Upper lobe of left lung (tissue), 6 donors: ENCODE data around the gene CRTC1. TPM values are rescaled to one million over a fixed set of nuclear protein-coding genes. Genes with fewer than 3 reads are reported as not detected.
"Not testable (repeated sequence)": the region's sequence is repeated elsewhere in the genome, so short reads cannot be mapped to it uniquely, and the experiment has no call there.

Source experiments
- ATAC-seq, 2 donors: fragments of 200-7000 bp; cut with Tn5 transposase; one replicate each; pipeline ENCODE4 v1.9.1; 2022; ENCODE audit warnings: mild to moderate bottlenecking in 2 of 2, moderate library complexity in 2 of 2; ENCODE audit not compliant: low FRiP score in 2 of 2
- DNase-seq, 2 donors: peaks; one replicate each; pipeline ENCODE4 v3.0.0-alpha.2; 2019 to 2020
- H3K27ac ChIP-seq, 4 donors: fragments of 200-600 bp; sonication (generic); one replicate each; pipeline ENCODE4 v1.5.1; 2016 to 2019
- H3K27me3 ChIP-seq, 4 donors: fragments of 200-600 bp; sonication (generic); one replicate each; pipeline ENCODE4 v1.5.1; 2017 to 2019
- H3K36me3 ChIP-seq, 4 donors: fragments of 200-600 bp; sonication (generic); one replicate each; pipeline ENCODE4 v1.5.1; 2016 to 2019
- H3K4me1 ChIP-seq, 4 donors: fragments of 200-600 bp; sonication (generic); one replicate each; pipeline ENCODE4 v1.5.1; 2018 to 2019
- H3K4me3 ChIP-seq, 4 donors: fragments of 200-600 bp; sonication (generic); one replicate each; pipeline ENCODE4 v1.5.1; 2017 to 2019; ENCODE audit warnings: mild to moderate bottlenecking in 2 of 4, moderate library complexity in 1 of 4
- H3K9me3 ChIP-seq, 4 donors: fragments of 200-600 bp; sonication (generic); one replicate each; pipeline ENCODE4 v1.5.1; 2018 to 2019
- EP300 ChIP-seq, 4 donors: sonication (generic); formaldehyde crosslinking; IDR thresholded peaks; one replicate each; pipeline ENCODE4 v1.5.1; 2017; ENCODE audit warnings: antibody characterized with exemption in 4 of 4, control low read depth in 2 of 4
- POLR2A ChIP-seq, 4 donors: fragments of 450-650 bp; IDR thresholded peaks; one replicate each; pipeline ENCODE4 v1.5.1; 2016 to 2017; ENCODE audit warnings: antibody characterized with exemption in 4 of 4, mild to moderate bottlenecking in 2 of 4
- POLR2AphosphoS5 ChIP-seq, 2 donors: sonication (generic); formaldehyde crosslinking; IDR thresholded peaks; one replicate each; pipeline ENCODE4 v1.5.1; 2017; ENCODE audit warnings: antibody characterized with exemption in 2 of 2
- WGBS, 2 donors: methylation state at CpG; one replicate each; pipeline ENCODE4 v1.1.5; 2017 to 2018; 5-methylcytosine and 5-hydroxymethylcytosine counted together
- total RNA-seq, 6 donors: library from RNA; depleted of rRNA in 4 of 6; stranded (reverse); fragments of >200 nt in 4 of 6; gene quantifications; one replicate each; pipeline versions ENCODE4 v1.1.0 to v1.2.1, GENCODE V29; 2016 to 2021
- TF ChIP-seq, protein P1 (sequence below), 6 experiments: fragments of 450-650 bp in 4 of 6; fragments of 200-600 bp in 2 of 6; sonication (generic) in 2 of 6; IDR thresholded peaks; one replicate each; pipeline ENCODE4 v1.5.1; 2016 to 2019; ENCODE audit warnings: antibody characterized with exemption in 6 of 6
- donor health status: DM: no; HTN: no; CAD: no; lungs with moderate emphysema.
- donor health status: DM: no; HTN: yes; CAD: no; lungs with severe emphysema.

CRTC1 gene
- total RNA-seq, 6 donors from 2014 or later, result 5.9 to 27.2 (median 15.6) TPM

DNA sequence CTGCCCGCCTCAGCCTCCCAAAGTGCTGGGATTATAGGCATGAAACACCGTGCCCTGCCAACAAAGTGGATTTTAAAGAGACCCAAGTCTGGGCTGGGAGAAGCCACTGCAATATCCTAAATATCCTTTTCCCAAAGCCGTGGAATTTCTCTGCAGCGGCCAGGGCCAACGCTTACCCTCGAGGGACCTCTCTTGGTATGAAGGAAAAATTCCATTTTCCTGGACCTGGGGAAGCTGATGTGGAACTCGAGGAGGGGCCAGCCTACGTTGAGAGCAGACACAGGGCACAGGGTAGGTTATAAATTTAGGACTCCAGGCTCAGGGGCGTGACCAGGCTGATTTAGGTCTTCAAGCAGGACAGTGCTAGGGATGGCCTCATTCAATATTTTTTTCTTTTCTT, 130.6 kb downstream of the CRTC1 start:
- peaks cover 0 to 7% (median 4%) of the 10 kb centered on the region in 4 donors for H3K4me1 ChIP-seq
- no peaks in the 10 kb centered on the region for H3K36me3 ChIP-seq
- no peak overlapping the region for H3K4me3 ChIP-seq
- no peak for DNase-seq
- H3K27ac ChIP-seq, result no peak overlapping the region
- peak in 1 of 2 donors; percentile 52 for ATAC-seq
- no peaks in the 10 kb centered on the region for H3K9me3 ChIP-seq
- H3K27me3 ChIP-seq, result no peaks in the 10 kb centered on the region
- TF ChIP-seq, protein P1, sequence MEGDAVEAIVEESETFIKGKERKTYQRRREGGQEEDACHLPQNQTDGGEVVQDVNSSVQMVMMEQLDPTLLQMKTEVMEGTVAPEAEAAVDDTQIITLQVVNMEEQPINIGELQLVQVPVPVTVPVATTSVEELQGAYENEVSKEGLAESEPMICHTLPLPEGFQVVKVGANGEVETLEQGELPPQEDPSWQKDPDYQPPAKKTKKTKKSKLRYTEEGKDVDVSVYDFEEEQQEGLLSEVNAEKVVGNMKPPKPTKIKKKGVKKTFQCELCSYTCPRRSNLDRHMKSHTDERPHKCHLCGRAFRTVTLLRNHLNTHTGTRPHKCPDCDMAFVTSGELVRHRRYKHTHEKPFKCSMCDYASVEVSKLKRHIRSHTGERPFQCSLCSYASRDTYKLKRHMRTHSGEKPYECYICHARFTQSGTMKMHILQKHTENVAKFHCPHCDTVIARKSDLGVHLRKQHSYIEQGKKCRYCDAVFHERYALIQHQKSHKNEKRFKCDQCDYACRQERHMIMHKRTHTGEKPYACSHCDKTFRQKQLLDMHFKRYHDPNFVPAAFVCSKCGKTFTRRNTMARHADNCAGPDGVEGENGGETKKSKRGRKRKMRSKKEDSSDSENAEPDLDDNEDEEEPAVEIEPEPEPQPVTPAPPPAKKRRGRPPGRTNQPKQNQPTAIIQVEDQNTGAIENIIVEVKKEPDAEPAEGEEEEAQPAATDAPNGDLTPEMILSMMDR (IDR thresholded peaks at IDR 0.05), result no peak
- TF ChIP-seq POLR2A (IDR thresholded peaks at IDR 0.05), result no peak
- TF ChIP-seq POLR2AphosphoS5 (IDR thresholded peaks at IDR 0.05), result no peak
- no peak for TF ChIP-seq EP300 (IDR thresholded peaks at IDR 0.05)
- 57 to 77% methylated on average over 9 of the region's 9 CpGs for WGBS, 2 donors

DNA sequence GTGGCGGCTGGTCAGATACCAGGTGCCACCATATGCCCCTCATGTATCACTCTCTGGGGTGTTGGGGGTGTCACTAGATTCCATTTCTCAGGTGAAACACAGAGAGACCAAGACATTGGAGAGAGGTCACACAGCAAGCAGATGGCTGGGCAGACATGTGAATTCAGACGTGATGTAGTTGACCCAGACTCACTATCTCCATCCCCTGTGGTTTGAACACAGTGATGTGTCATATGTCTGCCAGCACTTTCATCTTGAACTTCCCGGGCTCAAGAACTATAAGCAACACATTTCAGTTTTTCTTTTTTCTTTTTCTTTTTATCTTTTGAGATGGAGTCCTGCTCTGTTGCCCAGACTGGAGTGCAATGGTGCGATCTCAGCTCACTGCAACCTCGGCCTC, 132.2 kb downstream of the CRTC1 start:
- no peaks in the 10 kb centered on the region for H3K36me3 ChIP-seq
- ATAC-seq (no peak), DNase-seq (no peak)
- no peaks in the 10 kb centered on the region for H3K27me3 ChIP-seq
- no peaks in the 10 kb centered on the region for H3K4me1 ChIP-seq
- no peak overlapping the region for H3K4me3 ChIP-seq
- no peak overlapping the region for H3K27ac ChIP-seq
- TF ChIP-seq, protein P1 (IDR thresholded peaks at IDR 0.05), result no peak
- TF ChIP-seq POLR2AphosphoS5 (IDR thresholded peaks at IDR 0.05), result no peak
- TF ChIP-seq EP300 (IDR thresholded peaks at IDR 0.05), result no peak
- TF ChIP-seq POLR2A (IDR thresholded peaks at IDR 0.05), result no peak
- WGBS, 2 donors, result 82 to 88% methylated on average over 5 of the region's 5 CpGs
- no peaks in the 10 kb centered on the region for H3K9me3 ChIP-seq

DNA sequence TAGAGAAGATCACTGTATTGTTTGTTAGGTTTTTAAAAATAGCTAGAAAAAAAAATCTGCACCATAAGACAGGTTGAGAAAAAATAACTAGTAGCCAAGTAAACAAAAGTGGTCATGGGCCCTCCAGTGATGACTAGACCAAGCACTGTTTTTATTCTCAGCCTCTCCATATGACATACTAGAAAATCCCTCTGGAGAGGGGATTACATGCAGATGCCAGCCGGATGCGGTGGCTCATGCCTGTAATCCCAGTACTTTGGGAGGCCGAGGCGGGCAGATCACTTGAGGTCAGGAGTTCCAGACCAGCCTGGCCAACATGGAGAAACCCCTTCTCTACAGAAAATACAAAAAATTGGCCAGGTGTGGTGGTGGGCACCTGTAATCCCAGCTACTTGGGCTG, 133.2 kb downstream of the CRTC1 start:
- 97 to 100% methylated on average over 4 of the region's 4 CpGs for WGBS, 2 donors

DNA sequence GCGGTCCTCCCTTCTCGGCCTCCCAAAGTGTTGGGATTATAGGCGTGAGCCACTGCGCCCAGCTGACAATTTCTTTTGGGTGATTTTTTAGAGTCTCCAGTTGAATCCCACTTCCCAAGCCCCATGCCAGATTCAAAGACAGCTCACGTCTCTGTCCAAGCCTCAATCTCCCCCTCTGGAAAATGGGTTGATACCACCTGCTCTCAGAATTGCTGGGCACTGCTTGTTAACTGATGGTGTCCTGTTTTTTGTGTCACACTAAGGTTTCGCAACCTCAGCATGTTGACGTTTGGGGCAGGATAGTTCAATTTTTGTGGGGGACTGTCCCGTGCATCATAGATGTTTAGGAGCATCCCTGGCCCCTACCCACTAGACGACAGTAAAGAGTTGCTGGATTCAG, 134.1 kb downstream of the CRTC1 start:
- ATAC-seq, result no peak
- no peaks in the 10 kb centered on the region for H3K27me3 ChIP-seq
- WGBS, 2 donors, result 84 to 86% methylated on average over 9 of the region's 9 CpGs

More for the DNA sequence above, 133.2 kb downstream of the CRTC1 start:
- H3K27me3 ChIP-seq, H3K4me1 ChIP-seq, H3K27ac ChIP-seq, H3K4me3 ChIP-seq, H3K9me3 ChIP-seq, DNase-seq, H3K36me3 ChIP-seq, ATAC-seq: not testable (repeated sequence)

DNA sequence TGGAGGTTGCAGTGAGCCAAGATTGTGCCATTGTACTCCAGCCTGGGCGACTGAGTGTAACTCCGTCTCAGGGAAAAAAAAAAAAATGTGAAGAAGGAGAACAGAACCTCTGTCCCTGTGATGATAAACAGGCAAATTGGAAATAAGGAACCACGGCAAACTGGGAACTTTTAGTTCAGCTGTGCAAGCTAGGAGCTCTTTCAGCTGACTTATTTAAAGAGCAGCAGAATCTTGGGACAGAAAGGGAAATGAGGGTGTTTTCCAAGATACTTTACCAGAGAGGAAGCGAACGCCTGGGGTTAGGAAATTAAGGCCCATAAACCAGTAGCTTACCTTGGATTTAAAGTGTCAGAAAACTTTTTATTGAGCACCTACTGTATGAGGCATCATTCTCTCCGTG, 145.3 kb downstream of the CRTC1 start:
- Histone ChIP-seq H3K36me3 (no peaks in the 10 kb centered on the region), H3K4me3 (no peak overlapping the region), H3K27ac (no peak overlapping the region), H3K9me3 (peaks cover 0 to 12% (median 4%) of the 10 kb centered on the region in 4 donors), H3K27me3 (no peaks in the 10 kb centered on the region), H3K4me1 (peaks cover 6 to 18% (median 11%) of the 10 kb centered on the region in 4 donors)
- DNase-seq (no peak), ATAC-seq (no peak)
- TF ChIP-seq, protein P1 (IDR thresholded peaks at IDR 0.05), result no peak
- TF ChIP-seq EP300 (IDR thresholded peaks at IDR 0.05) (no peak), POLR2A (IDR thresholded peaks at IDR 0.05) (no peak), POLR2AphosphoS5 (IDR thresholded peaks at IDR 0.05) (no peak)
- WGBS, 2 donors, result 49 to 54% methylated on average over 6 of the region's 6 CpGs

More for the DNA sequence above, 134.1 kb downstream of the CRTC1 start:
- H3K36me3 ChIP-seq, result no peaks in the 10 kb centered on the region
- DNase-seq, result no peak
- H3K4me1 ChIP-seq, result no peaks in the 10 kb centered on the region
- no peaks in the 10 kb centered on the region for H3K9me3 ChIP-seq
- no peak overlapping the region for H3K4me3 ChIP-seq
- no peak overlapping the region for H3K27ac ChIP-seq
- TF ChIP-seq EP300 (IDR thresholded peaks at IDR 0.05) (no peak), POLR2AphosphoS5 (IDR thresholded peaks at IDR 0.05) (no peak), POLR2A (IDR thresholded peaks at IDR 0.05) (no peak)
- TF ChIP-seq, protein P1 (IDR thresholded peaks at IDR 0.05), result no peak
